Tibial artery (tissue), 4 donors: Measurements from ENCODE around the gene RIMS1.

ENCODE experiments used
- DNase-seq, 2 donors: peaks; one replicate each; pipeline ENCODE4 v3.0.0-alpha.2; 2019
- H3K27ac ChIP-seq, 2 donors: fragments of 200-600 bp; sonication (generic) in 1 of 2; 1 replicate in 1 of 2; 2 replicates in 1 of 2; pipeline ENCODE4 v1.5.1; 2018 to 2019; ENCODE audit warnings: mild to moderate bottlenecking in 1 of 2
- H3K27me3 ChIP-seq, 2 donors: fragments of 200-600 bp; sonication (generic) in 1 of 2; one replicate each; pipeline versions ENCODE4 v1.5.1 to v1.6.0; 2016 to 2019
- H3K36me3 ChIP-seq, 3 donors: fragments of 200-600 bp; sonication (generic) in 2 of 3; one replicate each; pipeline ENCODE4 v1.5.1; 2016 to 2019; ENCODE audit warnings: mild to moderate bottlenecking in 2 of 3
- H3K4me1 ChIP-seq, 4 donors: fragments of 200-600 bp; sonication (generic) in 2 of 4; 1 replicate in 3 of 4; 2 replicates in 1 of 4; pipeline ENCODE4 v1.5.1; 2016 to 2019
- H3K4me3 ChIP-seq, 2 donors: fragments of 200-600 bp; sonication (generic) in 1 of 2; 1 replicate in 1 of 2; 2 replicates in 1 of 2; pipeline ENCODE4 v1.5.1; 2018 to 2019; ENCODE audit warnings: mild to moderate bottlenecking in 2 of 2
- H3K9me3 ChIP-seq, 3 donors: fragments of 200-600 bp; sonication (generic) in 1 of 3; one replicate each; pipeline ENCODE4 v1.5.1; 2016 to 2019
- CTCF ChIP-seq, 2 experiments: fragments of 200-600 bp in 1 of 2; fragments of 450-650 bp in 1 of 2; IDR thresholded peaks; one replicate each; pipeline ENCODE4 v1.5.1; 2017 to 2019; ENCODE audit warnings: antibody characterized with exemption in 2 of 2, mild to moderate bottlenecking in 1 of 2, moderate library complexity in 1 of 2
- intact Hi-C: fragments of 100-400 bp; cut with DNase I; formaldehyde crosslinking; loops from one replicate; pipeline ENCODE4 v1.15.0; 2023; ENCODE audit warnings: low total_unique reads

Gene RIMS1

GRCh38 chr6:72290620-72291019 is 404.3 kb downstream of the RIMS1 start:
- Histone ChIP-seq H3K27me3 (no peaks in the 10 kb centered on the region), H3K4me3 (no peak overlapping the region), H3K9me3 (no peaks in the 10 kb centered on the region), H3K4me1 (peaks cover 0 to 7% (median 0%) of the 10 kb centered on the region in 4 donors), H3K36me3 (no peaks in the 10 kb centered on the region), H3K27ac (no peak overlapping the region)
- DNase-seq = peak in 1 of 2 donors; percentile 44
- TF ChIP-seq CTCF (IDR thresholded peaks at IDR 0.05) = no peak
- intact Hi-C loops = no loop called here

GRCh38 chr6:72296375-72296774 is 410.0 kb downstream of the RIMS1 start:
- intact Hi-C loops = no loop called here
- H3K27ac ChIP-seq = no peak overlapping the region
- no peak overlapping the region for H3K4me3 ChIP-seq
- DNase-seq = no peak
- no peaks in the 10 kb centered on the region for H3K4me1 ChIP-seq
- no peaks in the 10 kb centered on the region for H3K36me3 ChIP-seq
- no peaks in the 10 kb centered on the region for H3K9me3 ChIP-seq
- TF ChIP-seq CTCF (IDR thresholded peaks at IDR 0.05) = no peak
- no peaks in the 10 kb centered on the region for H3K27me3 ChIP-seq

- no peak for TF ChIP-seq CTCF (IDR thresholded peaks at IDR 0.05)
These were observed 419.6 kb downstream of the RIMS1 start for GRCh38 chr6:72305971-72306370.

GRCh38 chr6:72316675-72317380 is 430.5 kb downstream of the RIMS1 start:
- intact Hi-C loops = no loop called here
- Histone ChIP-seq H3K27me3 (no peaks in the 10 kb centered on the region), H3K27ac (no peak overlapping the region), H3K36me3 (no peaks in the 10 kb centered on the region), H3K9me3 (no peaks in the 10 kb centered on the region), H3K4me3 (no peak overlapping the region), H3K4me1 (no peaks in the 10 kb centered on the region)
- DNase-seq = peak in 1 of 2 donors; percentile 53
- no peak for TF ChIP-seq CTCF (IDR thresholded peaks at IDR 0.05)

More at GRCh38 chr6:72305971-72306370, 419.6 kb downstream of the RIMS1 start:
- H3K4me3 ChIP-seq = no peak overlapping the region
- no peaks in the 10 kb centered on the region for H3K27me3 ChIP-seq
- no peaks in the 10 kb centered on the region for H3K9me3 ChIP-seq
- no peaks in the 10 kb centered on the region for H3K36me3 ChIP-seq
- no peaks in the 10 kb centered on the region for H3K4me1 ChIP-seq
- DNase-seq = no peak
- intact Hi-C loops = no loop called here
- H3K27ac ChIP-seq = no peak overlapping the region

- intact Hi-C loops = no loop called here
- H3K27ac ChIP-seq = no peak overlapping the region
- TF ChIP-seq CTCF (IDR thresholded peaks at IDR 0.05) = no peak
- H3K4me1 ChIP-seq = no peaks in the 10 kb centered on the region
- no peaks in the 10 kb centered on the region for H3K9me3 ChIP-seq
- H3K36me3 ChIP-seq = no peaks in the 10 kb centered on the region
- no peaks in the 10 kb centered on the region for H3K27me3 ChIP-seq
- DNase-seq = no peak
- no peak overlapping the region for H3K4me3 ChIP-seq
These were observed 435.4 kb downstream of the RIMS1 start for GRCh38 chr6:72321788-72322187.
